Activated naive CD4-positive, alpha-beta T cell treated with anti-CD3 and anti-CD28 coated beads, Interleukin-2, amount 50 U/mL, for 16 hours (primary cell): ENCODE measurements around the gene UNC50.
"Not testable (repeated sequence)": the region's sequence is repeated elsewhere in the genome, so short reads cannot be mapped to it uniquely, and the experiment has no call there.

ENCODE experiments used
- DNase-seq: peaks from one replicate; pipeline ENCODE4 v3.0.0-alpha.2; 2020

Gene UNC50

DNA sequence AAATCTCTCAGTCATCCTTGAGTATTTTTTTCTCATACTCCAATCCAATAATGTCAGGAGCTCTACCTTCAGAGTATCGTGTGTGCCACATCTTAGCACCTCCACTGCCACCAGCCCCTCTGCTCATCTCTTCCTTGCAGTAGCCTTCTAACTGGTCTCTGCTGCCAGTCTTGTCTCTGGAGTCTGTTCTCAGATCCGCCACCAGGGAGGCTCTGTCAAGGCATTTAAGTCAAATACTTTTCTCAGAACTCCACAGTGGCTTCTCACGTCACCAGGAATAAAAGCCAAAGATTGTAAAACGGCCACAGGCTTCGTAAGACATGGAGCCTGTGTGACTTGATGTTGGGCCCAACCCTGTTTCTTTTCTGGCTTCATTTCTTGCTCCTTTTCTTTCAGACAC, 7.1 kb downstream of the UNC50 start:
- no peak for DNase-seq

- DNase-seq = no peak
Measured at GRCh38 chr2:98617149-98617548, 8.8 kb downstream of the UNC50 start.

GRCh38 chr2:98623657-98624056, 15.3 kb downstream of the UNC50 start:
- DNase-seq = no peak

- no peak for DNase-seq
Measured at GRCh38 chr2:98632351-98632750, 24.0 kb downstream of the UNC50 start.

DNA sequence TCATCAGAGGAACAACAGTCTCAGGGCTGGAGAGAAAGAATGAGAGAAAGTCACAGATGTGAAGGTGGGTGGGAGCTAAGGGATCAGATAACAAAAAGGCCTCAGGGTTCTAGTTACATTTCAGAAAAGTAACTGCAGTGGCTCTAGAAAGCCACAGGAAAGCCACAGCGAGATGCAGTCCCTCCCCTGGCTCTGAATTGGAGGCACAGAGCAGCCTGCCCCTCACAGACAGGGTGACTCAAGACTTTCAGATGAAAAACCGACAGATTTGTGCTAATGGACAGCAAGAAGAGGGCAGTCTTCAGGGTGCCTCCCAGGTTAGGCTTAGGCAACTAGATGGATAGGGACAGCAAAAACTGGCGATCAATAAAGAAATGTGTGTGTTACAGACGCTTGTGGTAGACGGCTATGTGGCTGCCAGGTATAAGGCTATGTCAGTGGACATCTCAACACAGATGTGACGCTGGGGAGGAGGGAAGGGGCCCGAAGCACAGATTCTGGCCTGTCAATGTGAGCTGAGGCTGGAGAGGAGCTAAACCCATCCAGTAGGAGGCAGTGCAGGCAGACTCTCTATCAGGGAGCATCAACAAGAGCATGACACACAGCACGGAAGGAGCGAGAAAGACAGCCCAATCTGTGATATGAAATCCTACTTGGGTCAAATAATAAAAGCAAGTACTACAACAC, 26.2 kb downstream of the UNC50 start:
- peak; percentile 68 for DNase-seq

DNA sequence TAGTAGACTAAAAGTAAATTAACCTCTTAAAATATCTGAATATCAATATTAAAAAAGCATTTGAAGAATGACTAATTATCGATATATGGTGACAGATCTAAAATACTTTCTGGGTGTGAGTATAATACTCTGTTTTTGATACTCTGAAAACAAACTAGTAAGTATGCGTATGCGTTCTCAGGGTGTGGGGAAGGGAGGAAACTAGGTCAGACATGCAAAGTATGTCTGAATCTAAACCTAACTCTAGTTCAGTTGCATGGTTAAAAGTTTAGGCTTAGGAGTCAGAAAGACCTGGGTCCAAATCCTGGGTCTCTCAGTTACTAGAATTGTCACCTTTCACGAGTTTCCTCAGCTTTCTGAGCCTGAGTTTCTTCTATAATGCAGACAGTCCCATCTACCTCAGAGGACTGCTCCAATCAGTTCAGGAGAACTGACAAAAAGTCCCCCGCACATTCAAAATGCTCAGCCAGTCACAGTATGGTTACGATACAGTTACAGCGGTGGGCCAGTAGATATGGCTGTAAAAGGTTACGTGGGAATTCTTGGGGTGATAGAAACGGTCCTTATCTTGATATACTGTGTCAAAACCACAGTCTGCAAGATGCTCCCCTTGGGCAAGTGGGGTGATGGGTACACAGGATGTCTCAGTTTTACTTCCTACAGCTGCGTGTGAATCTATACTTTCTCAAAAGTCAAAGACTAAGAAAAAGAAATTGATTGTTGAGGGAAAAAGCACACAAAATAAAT, 29.2 kb downstream of the UNC50 start:
- peak; percentile 23 for DNase-seq

GRCh38 chr2:98643496-98644100, 35.2 kb downstream of the UNC50 start:
- DNase-seq = no peak

DNA sequence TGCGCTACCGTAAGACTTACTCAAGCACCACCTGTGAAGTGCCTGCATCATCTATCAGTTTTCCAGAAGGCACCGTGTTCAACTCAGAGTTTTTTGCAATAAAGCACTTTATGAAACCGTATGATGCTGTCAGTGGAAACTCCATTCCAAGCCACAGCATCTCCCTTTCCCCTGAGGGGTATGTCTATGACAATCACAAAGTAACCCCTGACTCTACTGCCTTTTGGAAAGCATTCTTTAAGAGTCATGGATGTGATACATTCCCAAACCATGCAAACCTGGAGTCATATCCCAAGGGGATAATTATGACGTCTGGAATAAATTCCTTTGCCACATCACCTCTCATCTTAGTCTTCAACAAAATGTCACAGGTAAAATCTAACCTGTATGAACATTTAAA, 39.2 kb downstream of the UNC50 start:
- DNase-seq = no peak

DNA sequence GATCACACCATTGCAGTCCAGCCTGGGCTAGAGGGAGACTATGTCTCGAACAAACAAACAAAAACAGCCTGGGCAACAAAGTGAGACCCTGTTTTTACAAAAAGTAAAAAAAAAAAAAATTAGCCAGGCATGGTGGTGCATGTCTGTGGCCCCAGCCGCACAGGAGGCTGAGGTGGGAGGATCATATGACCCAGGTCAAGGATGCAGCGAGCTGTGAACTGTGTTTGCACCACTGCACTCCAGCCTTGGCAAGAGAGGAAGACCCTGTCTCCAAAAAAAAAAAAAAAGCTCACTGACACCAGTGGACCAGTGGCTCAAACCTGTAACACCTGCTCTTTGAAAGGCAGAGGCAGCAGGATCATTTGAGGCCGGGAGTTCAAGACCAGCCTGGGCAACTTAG, 40.1 kb downstream of the UNC50 start:
- no peak for DNase-seq

- peak; percentile 78 for DNase-seq
Measured at GRCh38 chr2:98649135-98649991, 41.0 kb downstream of the UNC50 start.

DNA sequence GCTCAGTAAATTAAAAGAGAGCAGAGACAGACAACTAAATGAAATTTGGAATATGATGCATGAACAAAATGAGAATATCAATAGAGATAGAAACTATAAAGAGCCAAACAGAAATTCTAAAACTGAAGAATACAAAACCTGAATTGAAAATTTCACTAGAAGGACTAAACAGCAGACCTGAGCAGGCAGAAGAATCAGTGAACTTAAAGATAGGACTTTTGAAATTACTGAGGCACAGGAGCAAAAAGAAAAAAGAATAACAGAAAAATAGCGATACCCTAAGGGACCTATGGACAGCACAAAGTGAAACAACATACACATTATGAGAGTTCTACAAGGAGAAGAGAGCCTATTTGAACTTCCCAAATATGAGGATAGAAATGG, 41.6 kb downstream of the UNC50 start:
- DNase-seq = no peak

GRCh38 chr2:98650998-98651397, 42.6 kb downstream of the UNC50 start:
- DNase-seq = no peak

GRCh38 chr2:98654699-98655495, 46.5 kb downstream of the UNC50 start:
- DNase-seq = no peak

DNA sequence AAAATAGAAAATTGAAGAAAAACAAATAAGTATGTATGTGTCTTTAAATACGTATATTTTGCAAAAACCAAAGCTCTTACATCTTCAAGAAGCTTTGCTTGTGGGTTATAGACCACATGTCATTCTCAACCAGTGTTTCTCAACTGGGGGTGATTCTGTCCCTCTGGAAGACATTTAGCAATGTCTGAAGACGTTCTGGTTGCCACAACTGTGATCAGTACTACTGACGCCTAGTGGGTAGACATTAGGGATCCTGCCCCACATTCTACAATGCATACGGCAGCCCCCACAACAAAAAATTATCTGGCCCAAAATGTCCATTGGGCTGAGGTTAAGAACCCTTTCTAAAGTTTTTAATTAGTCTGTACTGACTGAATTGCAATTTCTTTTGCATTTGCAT, 48.4 kb downstream of the UNC50 start:
- no peak for DNase-seq

- no peak for DNase-seq
Measured at GRCh38 chr2:98658816-98659490, 50.6 kb downstream of the UNC50 start.

GRCh38 chr2:98659491-98659840, 51.1 kb downstream of the UNC50 start:
- not testable (repeated sequence) for DNase-seq

DNA sequence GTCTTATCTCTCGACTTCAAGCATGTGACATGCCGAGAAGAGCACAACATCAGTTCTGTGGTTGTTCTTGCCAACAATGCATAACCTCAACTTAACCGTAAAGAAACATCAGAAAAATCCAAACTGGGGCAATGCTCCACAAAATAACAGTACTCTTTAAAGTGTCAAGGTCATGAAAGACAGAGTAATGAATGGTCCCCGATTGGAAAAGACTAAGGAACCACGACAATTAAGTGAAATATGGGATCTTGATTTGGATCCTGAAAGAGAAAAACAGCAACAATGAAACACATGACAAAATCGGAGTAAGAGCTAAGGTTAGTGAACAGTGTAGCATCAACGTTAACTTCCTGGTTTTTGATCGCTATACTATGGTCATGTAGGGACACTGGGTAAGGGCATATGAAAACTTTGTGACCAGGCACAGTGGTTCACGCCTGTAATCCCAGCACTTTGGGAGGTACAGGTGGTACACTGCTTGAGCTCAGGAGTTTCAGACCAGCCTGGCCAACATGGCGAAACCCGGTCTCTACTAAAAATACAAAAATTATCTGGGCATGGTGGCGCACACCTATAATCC, 55.2 kb downstream of the UNC50 start:
- DNase-seq = no peak

- peak; percentile 54 for DNase-seq
Measured at GRCh38 chr2:98664323-98664722, 55.9 kb downstream of the UNC50 start.

GRCh38 chr2:98665677-98666076, 57.3 kb downstream of the UNC50 start:
- DNase-seq = no peak
